Fibroblast of the aortic adventitia (primary cell): ENCODE results near the gene PPP4R1. TPM values are rescaled to one million over a fixed set of nuclear protein-coding genes. Genes with fewer than 3 reads are reported as not detected.

ENCODE experiments used
- DNase-seq: peaks from one replicate; pipeline ENCODE4 v3.0.0-alpha.2; 2010; ENCODE audit warnings: low read depth
- H3K4me3 ChIP-seq: 2 replicates; pipeline ENCODE4 v1.5.1; 2011; ENCODE audit warnings: low read depth, mild to moderate bottlenecking, control low read depth, low read length, moderate library complexity
- total RNA-seq: library from RNA; depleted of rRNA; stranded (reverse); fragments of >200 nt; gene quantifications from 2 replicates; pipeline ENCODE4 v1.2.3, GENCODE V29; 2012; ENCODE audit warnings: low replicate concordance
- TF ChIP-seq, protein P1 (sequence below): IDR thresholded peaks from 2 replicates; pipeline ENCODE4 v1.5.1; 2011; ENCODE audit warnings: mild to moderate bottlenecking, low read length, control low read depth, inconsistent platforms; ENCODE audit not compliant: insufficient read depth

Gene PPP4R1, protein sequence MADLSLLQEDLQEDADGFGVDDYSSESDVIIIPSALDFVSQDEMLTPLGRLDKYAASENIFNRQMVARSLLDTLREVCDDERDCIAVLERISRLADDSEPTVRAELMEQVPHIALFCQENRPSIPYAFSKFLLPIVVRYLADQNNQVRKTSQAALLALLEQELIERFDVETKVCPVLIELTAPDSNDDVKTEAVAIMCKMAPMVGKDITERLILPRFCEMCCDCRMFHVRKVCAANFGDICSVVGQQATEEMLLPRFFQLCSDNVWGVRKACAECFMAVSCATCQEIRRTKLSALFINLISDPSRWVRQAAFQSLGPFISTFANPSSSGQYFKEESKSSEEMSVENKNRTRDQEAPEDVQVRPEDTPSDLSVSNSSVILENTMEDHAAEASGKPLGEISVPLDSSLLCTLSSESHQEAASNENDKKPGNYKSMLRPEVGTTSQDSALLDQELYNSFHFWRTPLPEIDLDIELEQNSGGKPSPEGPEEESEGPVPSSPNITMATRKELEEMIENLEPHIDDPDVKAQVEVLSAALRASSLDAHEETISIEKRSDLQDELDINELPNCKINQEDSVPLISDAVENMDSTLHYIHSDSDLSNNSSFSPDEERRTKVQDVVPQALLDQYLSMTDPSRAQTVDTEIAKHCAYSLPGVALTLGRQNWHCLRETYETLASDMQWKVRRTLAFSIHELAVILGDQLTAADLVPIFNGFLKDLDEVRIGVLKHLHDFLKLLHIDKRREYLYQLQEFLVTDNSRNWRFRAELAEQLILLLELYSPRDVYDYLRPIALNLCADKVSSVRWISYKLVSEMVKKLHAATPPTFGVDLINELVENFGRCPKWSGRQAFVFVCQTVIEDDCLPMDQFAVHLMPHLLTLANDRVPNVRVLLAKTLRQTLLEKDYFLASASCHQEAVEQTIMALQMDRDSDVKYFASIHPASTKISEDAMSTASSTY
- total RNA-seq = 73.6 and 107 TPM in 2 replicates

DNA sequence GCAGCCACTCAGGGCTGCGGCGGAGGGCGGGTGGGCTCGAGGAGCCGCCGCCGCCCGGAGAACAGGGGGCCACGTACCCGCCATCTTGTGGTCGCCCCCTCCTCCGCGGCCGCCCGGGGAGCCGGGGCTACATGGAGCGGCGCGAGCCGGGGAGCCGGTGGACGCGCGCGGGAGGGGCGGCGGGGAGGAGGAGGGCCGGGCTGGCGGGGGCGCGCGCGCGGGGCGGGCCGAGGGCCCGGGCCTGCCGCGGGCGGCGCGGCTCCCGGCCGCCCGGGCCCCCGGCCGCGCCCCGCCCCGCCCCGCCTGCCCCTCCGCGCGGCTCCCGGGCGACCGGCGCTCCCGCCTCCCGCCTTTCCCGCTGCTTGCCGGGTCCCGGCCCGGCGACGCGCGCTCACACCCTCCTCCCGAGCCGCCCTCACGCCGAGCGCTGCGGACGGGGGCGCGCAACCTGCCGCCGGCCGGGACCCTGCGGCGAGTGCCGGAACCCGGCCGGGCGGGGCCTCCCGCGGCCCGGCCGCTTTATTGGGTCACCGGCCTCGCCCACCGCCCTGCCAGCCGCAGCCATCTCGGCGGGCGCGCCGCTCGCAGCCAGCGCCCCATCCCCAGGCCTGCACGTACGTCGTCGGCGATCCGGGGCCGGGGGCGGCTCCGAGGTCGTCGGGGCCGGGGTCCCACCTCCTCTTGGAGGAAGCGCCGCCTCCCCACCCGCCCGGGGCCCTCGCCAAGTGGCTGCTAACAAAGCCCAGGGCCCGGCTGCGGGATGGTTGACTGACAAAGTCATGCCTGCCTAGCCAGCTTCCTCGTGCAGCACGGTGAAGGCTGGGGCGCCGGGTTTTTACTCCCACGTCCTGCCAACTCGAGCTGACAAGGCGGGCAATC is at the start of gene PPP4R1:
Gene PPP4R1, minus strand, starts transcription at position 159 of the 879 bp plus-strand sequence. Its CDS starts 75 bp downstream, at position 84.
- DNase-seq = peak; percentile 50
- TF ChIP-seq, protein P1, sequence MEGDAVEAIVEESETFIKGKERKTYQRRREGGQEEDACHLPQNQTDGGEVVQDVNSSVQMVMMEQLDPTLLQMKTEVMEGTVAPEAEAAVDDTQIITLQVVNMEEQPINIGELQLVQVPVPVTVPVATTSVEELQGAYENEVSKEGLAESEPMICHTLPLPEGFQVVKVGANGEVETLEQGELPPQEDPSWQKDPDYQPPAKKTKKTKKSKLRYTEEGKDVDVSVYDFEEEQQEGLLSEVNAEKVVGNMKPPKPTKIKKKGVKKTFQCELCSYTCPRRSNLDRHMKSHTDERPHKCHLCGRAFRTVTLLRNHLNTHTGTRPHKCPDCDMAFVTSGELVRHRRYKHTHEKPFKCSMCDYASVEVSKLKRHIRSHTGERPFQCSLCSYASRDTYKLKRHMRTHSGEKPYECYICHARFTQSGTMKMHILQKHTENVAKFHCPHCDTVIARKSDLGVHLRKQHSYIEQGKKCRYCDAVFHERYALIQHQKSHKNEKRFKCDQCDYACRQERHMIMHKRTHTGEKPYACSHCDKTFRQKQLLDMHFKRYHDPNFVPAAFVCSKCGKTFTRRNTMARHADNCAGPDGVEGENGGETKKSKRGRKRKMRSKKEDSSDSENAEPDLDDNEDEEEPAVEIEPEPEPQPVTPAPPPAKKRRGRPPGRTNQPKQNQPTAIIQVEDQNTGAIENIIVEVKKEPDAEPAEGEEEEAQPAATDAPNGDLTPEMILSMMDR = no peak
- peak within 1 kb of the TSS; percentile 79 for H3K4me3 ChIP-seq

DNA sequence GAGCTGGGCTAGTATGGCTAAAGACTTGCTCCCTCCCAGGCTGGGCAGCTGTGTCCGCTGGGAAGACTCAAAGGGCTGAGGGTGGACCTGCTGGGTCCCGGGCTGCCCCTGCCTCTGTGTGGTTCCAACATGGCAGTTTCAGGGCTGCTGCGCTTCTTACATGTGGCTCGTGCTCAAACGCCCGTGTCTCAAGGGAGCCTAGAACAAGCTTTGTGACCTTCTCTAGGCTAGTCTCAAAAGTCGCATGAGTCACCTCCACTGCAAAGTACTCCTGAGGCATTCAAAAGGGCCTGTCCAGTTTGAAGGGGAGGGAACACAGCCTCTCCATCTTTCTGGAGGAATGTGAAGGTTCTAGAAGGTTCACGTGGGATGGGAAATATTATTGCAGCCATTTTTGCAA is 49.0 kb upstream of the PPP4R1 start:
- TF ChIP-seq, protein P1 = no peak
- no peak for DNase-seq
- no peak overlapping the region for H3K4me3 ChIP-seq

DNA sequence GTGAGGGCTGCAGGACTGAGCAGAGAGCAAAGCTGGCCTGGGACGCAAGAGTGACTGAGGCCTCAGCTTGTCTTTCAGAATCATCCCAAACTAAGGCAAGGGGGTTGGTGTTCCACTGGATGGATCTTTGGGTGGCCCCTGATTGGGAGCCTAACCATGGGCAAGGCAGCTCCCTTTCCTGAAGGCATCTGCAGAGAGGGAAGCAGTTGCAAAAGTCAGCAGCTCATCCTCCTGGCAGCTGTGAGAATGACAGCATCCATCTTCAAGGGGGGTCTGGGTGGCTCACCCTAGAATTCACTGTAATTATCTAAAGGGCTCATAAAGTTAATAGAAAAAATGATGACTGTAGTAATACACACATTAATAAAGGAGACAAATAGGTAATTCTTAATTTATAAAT is 47.2 kb upstream of the PPP4R1 start:
- H3K4me3 ChIP-seq = no peak overlapping the region
- no peak for DNase-seq
- TF ChIP-seq, protein P1 = peak; percentile 16

DNA sequence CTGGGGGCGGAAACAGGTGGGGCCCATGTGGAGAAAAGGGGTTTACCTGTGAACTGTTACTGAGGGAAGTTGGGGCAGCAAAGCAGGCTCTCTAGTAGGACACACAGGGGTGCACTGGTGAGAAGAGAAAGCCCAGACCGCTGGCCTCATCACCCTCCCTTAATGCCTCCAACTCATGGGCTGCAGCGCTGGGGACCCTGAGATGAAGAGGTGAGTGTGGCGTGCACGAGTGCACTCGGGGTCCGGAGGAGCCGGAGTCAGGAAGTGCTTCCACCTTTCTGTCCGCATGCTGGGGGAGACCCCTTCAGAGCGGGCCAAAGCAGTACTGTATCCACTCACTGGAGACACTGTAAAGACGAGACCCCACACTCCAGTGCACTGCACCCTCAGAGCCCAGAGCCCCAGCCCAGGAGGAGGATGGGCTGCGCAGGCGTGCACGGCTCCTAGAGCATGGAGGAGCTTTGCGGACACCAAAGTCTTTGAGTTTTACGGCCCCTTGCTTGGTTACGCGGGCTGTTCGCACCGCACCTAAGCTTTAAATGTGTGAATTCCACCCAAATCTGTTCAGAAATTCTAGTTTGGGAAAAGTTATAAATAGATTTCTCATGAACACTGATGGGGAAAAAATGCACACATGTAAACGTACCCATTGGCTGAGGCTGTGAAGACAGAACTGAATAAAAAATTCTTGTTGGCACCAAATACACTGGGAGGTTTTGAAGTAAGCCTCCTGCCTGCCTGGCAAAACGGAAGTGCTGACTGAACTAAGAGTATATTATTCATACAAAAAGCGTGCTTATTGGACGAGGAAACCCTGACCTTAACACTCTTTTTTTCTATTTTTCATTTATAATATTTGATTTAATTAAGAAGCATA is 45.4 kb upstream of the PPP4R1 start:
- H3K4me3 ChIP-seq = no peak overlapping the region
- TF ChIP-seq, protein P1 = no peak
- no peak for DNase-seq

DNA sequence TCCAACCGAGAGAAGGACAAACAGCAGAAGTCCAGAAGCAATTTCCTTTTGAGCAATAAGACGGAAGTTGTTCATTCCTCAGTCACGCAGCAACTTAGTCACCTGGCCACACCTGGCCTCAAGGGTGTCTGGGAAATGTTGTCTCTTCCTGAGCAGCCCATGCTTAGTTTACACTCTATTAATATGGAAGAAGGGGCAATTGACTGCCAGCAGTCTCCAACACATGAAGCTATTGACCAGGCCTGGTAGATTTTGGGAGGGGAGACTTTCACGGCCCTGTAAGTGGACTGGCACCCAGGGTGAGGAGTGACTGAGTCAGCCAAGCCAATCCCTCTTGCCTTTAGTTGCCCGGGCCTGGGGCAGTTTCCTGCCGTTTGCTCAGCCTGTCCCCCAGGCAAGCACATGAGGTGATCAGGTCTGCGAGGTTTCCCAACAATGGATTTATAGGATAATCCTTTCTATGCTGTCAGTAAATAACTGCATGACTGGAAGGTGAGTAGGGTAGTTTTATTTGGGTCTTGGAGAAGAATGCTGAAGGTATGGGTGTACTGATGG is 43.8 kb upstream of the PPP4R1 start:
- no peak for DNase-seq
- no peak overlapping the region for H3K4me3 ChIP-seq
- TF ChIP-seq, protein P1 = no peak
